ENCODE measurements around the gene TRPC1. TPM values are rescaled to one million over a fixed set of nuclear protein-coding genes. Genes with fewer than 3 reads are reported as not detected.

TRPC1 gene
- total RNA-seq, 1 experiment from 2014 or later, result 10.9 TPM

DNA sequence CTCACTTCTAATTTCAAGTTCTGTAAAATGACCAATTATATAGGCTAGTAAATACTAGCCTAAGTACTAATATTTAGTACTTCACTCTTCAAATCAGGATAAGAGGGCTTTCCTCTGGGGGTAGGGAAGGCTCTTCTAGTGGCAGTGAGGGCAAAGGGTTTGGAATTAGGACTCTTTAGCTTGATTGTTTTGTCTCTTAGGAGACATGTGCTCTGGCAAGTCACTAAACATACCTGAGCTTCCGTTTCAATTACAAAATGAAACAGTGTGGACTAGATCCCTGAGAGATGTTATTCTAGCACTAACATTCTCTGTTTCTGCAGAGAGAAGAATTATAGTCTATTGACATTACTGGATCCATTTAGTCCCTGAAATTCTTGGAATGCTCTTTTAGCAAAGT lies 93.5 kb downstream of the TRPC1 start:
- BruUV-seq (replicated peaks), result no TSS peak
- Mint-ChIP-seq H3K4me3 (ENCODE audit: low read depth, unreplicated experiment) (no peak overlapping the region), H3K4me1 (ENCODE audit: low read depth, unreplicated experiment) (no peaks in the 10 kb centered on the region), H3K9me3 (ENCODE audit: low read depth, unreplicated experiment) (no peaks in the 10 kb centered on the region), H3K27ac (ENCODE audit: unreplicated experiment) (no peak overlapping the region), H3K27me3 (ENCODE audit: unreplicated experiment) (no peaks in the 10 kb centered on the region), H3K36me3 (ENCODE audit: insufficient read depth, unreplicated experiment) (no peaks in the 10 kb centered on the region)
- intact Hi-C loops (cut with micrococcal nuclease; ENCODE audit: unreplicated experiment), result no loop called here
- TF ChIP-seq, protein P1, sequence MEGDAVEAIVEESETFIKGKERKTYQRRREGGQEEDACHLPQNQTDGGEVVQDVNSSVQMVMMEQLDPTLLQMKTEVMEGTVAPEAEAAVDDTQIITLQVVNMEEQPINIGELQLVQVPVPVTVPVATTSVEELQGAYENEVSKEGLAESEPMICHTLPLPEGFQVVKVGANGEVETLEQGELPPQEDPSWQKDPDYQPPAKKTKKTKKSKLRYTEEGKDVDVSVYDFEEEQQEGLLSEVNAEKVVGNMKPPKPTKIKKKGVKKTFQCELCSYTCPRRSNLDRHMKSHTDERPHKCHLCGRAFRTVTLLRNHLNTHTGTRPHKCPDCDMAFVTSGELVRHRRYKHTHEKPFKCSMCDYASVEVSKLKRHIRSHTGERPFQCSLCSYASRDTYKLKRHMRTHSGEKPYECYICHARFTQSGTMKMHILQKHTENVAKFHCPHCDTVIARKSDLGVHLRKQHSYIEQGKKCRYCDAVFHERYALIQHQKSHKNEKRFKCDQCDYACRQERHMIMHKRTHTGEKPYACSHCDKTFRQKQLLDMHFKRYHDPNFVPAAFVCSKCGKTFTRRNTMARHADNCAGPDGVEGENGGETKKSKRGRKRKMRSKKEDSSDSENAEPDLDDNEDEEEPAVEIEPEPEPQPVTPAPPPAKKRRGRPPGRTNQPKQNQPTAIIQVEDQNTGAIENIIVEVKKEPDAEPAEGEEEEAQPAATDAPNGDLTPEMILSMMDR (IDR thresholded peaks at IDR 0.05; ENCODE audit: unreplicated experiment), result no peak
- DNase-seq, result no peak
- CTCF ChIA-PET, result no interaction called here

DNA sequence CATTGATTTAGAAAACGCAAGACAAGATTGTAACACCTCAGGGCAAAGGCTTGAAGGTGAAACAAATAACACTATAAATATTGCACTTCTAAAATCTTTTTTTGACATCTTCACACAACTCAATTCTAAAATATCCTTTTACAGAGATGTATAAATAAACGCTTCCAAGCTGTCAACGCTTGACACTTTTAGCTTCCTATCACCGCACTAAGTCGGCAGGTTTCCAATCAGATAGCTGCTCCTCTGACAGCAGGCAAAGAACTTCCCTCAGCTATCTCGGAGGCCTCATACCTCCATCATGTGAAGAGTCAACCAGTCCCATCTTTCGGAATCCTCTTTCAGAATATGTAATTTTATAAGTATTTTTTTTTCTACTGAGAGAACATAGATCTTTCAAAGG lies 94.1 kb downstream of the TRPC1 start:
- intact Hi-C loops (cut with micrococcal nuclease; ENCODE audit: unreplicated experiment), result no loop called here
- Mint-ChIP-seq H3K4me1 (ENCODE audit: low read depth, unreplicated experiment) (no peaks in the 10 kb centered on the region), H3K27ac (ENCODE audit: unreplicated experiment) (no peak overlapping the region), H3K4me3 (ENCODE audit: low read depth, unreplicated experiment) (no peak overlapping the region), H3K36me3 (ENCODE audit: insufficient read depth, unreplicated experiment) (no peaks in the 10 kb centered on the region), H3K27me3 (ENCODE audit: unreplicated experiment) (no peaks in the 10 kb centered on the region), H3K9me3 (ENCODE audit: low read depth, unreplicated experiment) (no peaks in the 10 kb centered on the region)
- no peak for DNase-seq
- CTCF ChIA-PET, result interaction anchor here (0.6 to 0.8 kb wide), 2 partner anchors 209 to 235 kb away, joined by 3 to 4 read pairs; no protein-coding TSS in a partner anchor
- no TSS peak for BruUV-seq (replicated peaks)
- TF ChIP-seq, protein P1 (IDR thresholded peaks at IDR 0.05; ENCODE audit: unreplicated experiment), result no peak

DNA sequence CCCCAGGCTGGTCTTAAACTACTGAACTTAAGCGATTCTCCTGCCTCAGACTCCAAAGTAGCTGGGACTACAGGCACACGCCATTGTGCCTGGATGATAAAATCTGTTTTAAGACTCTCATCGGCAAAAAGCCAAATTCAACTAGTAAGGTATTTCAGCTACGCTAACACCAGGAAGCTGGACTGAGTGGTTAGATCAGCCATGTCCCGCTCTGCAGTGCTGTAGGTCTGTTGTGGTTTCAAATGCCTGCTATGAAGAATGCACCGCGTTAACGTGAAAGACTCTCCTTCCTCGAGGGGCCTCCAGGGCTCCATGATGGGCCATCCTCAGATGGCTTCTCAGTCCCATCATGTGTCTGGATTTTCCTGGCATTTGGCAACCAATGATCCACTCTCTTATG lies 94.8 kb downstream of the TRPC1 start:
- Mint-ChIP-seq H3K27ac (ENCODE audit: unreplicated experiment) (no peak overlapping the region), H3K4me1 (ENCODE audit: low read depth, unreplicated experiment) (no peaks in the 10 kb centered on the region), H3K27me3 (ENCODE audit: unreplicated experiment) (no peaks in the 10 kb centered on the region), H3K9me3 (ENCODE audit: low read depth, unreplicated experiment) (no peaks in the 10 kb centered on the region), H3K4me3 (ENCODE audit: low read depth, unreplicated experiment) (no peak overlapping the region), H3K36me3 (ENCODE audit: insufficient read depth, unreplicated experiment) (no peaks in the 10 kb centered on the region)
- intact Hi-C loops (cut with micrococcal nuclease; ENCODE audit: unreplicated experiment), result no loop called here
- CTCF ChIA-PET, result interaction anchor here (0.6 to 0.8 kb wide), 2 partner anchors 210 to 234 kb away, joined by 3 to 4 read pairs; no protein-coding TSS in a partner anchor
- TF ChIP-seq, protein P1 (IDR thresholded peaks at IDR 0.05; ENCODE audit: unreplicated experiment), result no peak
- no peak for DNase-seq
- BruUV-seq (replicated peaks), result no TSS peak

DNA sequence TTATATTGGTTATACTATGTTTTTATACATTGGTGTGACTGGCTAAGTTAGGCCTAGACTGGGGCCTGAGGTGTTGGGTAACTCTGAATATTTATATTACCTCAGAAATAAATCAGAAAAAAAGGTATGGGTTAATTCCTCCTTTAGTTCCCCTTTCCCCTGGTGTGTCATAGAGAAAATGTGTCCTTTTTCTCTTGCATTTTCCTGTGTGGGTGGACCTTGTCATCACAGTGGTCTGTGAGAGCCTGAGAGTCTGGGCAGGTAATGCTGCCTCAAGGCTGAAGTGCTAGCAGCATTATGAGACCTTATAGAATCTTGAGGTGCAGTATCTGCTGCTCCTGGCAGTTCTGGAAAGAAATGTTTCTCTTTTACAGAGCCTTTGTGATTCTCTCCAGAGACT lies 95.3 kb downstream of the TRPC1 start:
- no peak for DNase-seq
- BruUV-seq (replicated peaks), result no TSS peak
- no peaks in the 10 kb centered on the region for H3K4me1 Mint-ChIP-seq (ENCODE audit: low read depth, unreplicated experiment)
- CTCF ChIA-PET, result interaction anchor here (0.7 kb wide), 1 partner anchor 1885 kb away, joined by 3 read pairs; no protein-coding TSS in a partner anchor
- intact Hi-C loops (cut with micrococcal nuclease; ENCODE audit: unreplicated experiment), result no loop called here
- H3K36me3 Mint-ChIP-seq (ENCODE audit: insufficient read depth, unreplicated experiment), result no peaks in the 10 kb centered on the region
- H3K27me3 Mint-ChIP-seq (ENCODE audit: unreplicated experiment), result no peaks in the 10 kb centered on the region
- no peaks in the 10 kb centered on the region for H3K9me3 Mint-ChIP-seq (ENCODE audit: low read depth, unreplicated experiment)
- H3K27ac Mint-ChIP-seq (ENCODE audit: unreplicated experiment), result no peak overlapping the region
- TF ChIP-seq, protein P1 (IDR thresholded peaks at IDR 0.05; ENCODE audit: unreplicated experiment), result no peak
- no peak overlapping the region for H3K4me3 Mint-ChIP-seq (ENCODE audit: low read depth, unreplicated experiment)
